Endodermal cell (in vitro differentiated cells): ENCODE results near the gene DGKB. TPM values are rescaled to one million over a fixed set of nuclear protein-coding genes. Genes with fewer than 3 reads are reported as not detected.

ENCODE experiments used
- DNase-seq: peaks from one replicate; pipeline ENCODE4 v3.0.0-alpha.2; 2017
- H3K27ac ChIP-seq: 2 replicates; pipeline ENCODE4 v1.5.1; 2013; ENCODE audit warnings: mild to moderate bottlenecking, low read depth, low read length, moderate library complexity
- H3K27me3 ChIP-seq: 2 replicates; pipeline ENCODE4 v1.6.1; 2013; ENCODE audit warnings: mild to moderate bottlenecking, low read length, moderate library complexity; ENCODE audit not compliant: insufficient read depth, control insufficient read depth, poor library complexity, severe bottlenecking
- H3K36me3 ChIP-seq: 2 replicates; pipeline ENCODE4 v1.7.0; 2013; ENCODE audit warnings: mild to moderate bottlenecking, low read length, moderate library complexity; ENCODE audit not compliant: control insufficient read depth, insufficient read depth
- H3K4me1 ChIP-seq: one replicate; pipeline ENCODE4 v1.7.0; 2013; ENCODE audit warnings: low read length; ENCODE audit not compliant: control insufficient read depth, insufficient read depth
- H3K4me3 ChIP-seq: 2 replicates; pipeline ENCODE4 v1.5.1; 2013; ENCODE audit warnings: mild to moderate bottlenecking, low read length, moderate library complexity
- H3K9ac ChIP-seq: 2 replicates; pipeline ENCODE4 v1.6.1; 2013; ENCODE audit warnings: mild to moderate bottlenecking, low read length, moderate library complexity; ENCODE audit not compliant: poor library complexity, severe bottlenecking; ENCODE audit errors: extremely low read depth
- H3K9me3 ChIP-seq: 2 replicates; pipeline ENCODE4 v1.6.1; 2013; ENCODE audit warnings: mild to moderate bottlenecking, low read length, moderate library complexity; ENCODE audit not compliant: control insufficient read depth
- H3K27ac Mint-ChIP-seq: 2 replicates; pipeline ENCODE4 v1.8.0; 2020; ENCODE audit warnings: mixed read lengths
- H3K27me3 Mint-ChIP-seq: 2 replicates; pipeline ENCODE4 v1.8.0; 2021; ENCODE audit warnings: mild to moderate bottlenecking, mixed read lengths; ENCODE audit not compliant: insufficient read depth
- H3K36me3 Mint-ChIP-seq: 2 replicates; pipeline ENCODE4 v1.8.0; 2020; ENCODE audit warnings: low read depth, mixed read lengths
- H3K4me1 Mint-ChIP-seq: 2 replicates; pipeline ENCODE4 v1.8.0; 2020; ENCODE audit warnings: mixed read lengths
- H3K4me3 Mint-ChIP-seq: 2 replicates; pipeline ENCODE4 v1.8.0; 2020; ENCODE audit warnings: mild to moderate bottlenecking, moderate library complexity, mixed read lengths
- H3K9me3 Mint-ChIP-seq: 2 replicates; pipeline ENCODE4 v1.8.0; 2020; ENCODE audit warnings: mild to moderate bottlenecking, mixed read lengths
- WGBS, 2 experiments: methylation state at CpG; one replicate each; pipeline versions ENCODE4 v1.1.5 to v1.1.7; 2013; ENCODE audit warnings: missing lambda C conversion rate in 2 of 2, mixed read lengths in 1 of 2; ENCODE audit not compliant: insufficient coverage in 1 of 2, insufficient read length in 1 of 2; 5-methylcytosine and 5-hydroxymethylcytosine counted together
- total RNA-seq, 2 donors: library from RNA; stranded (reverse); fragmentation: NEBNext Ultra II Directional in 1 of 2; extraction: Animal tissue kit (Norgen Biotek cat#: 25700) in 1 of 2; gene quantifications; 2 replicates in 1 of 2; 3 replicates in 1 of 2; pipeline ENCODE4 v1.2.1, GENCODE V29; 2021
- TF ChIP-seq, protein P1 (sequence below): fragments of 200-600 bp; sonication (generic); conservative IDR thresholded peaks from 2 replicates; pipeline ENCODE4 v1.5.0; 2021; ENCODE audit warnings: antibody characterized with exemption, mild to moderate bottlenecking

DGKB gene
- total RNA-seq, 2 donors from 2014 or later, result 5.1 to 5.2 TPM

DNA sequence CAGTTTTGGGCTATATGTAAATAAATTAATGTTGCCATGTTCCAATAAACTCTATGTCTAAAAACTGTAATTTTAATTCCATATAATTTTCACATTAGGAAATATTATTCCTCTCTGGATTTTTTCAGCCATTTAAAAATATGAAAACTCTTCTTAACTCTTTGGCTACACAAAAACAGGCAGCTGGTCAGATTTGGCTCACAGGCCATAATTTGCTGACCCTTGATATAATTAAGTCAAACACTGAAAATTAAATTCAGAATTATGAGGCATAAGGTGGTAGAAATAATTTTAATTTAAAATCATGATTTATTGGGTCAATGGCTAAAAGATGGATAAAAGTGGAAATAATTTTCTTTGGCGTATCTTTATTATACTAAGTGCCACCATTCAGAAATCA, 746.1 kb downstream of the DGKB start:
- Mint-ChIP-seq H3K27ac (no peak overlapping the region), H3K4me3 (no peak overlapping the region), H3K4me1 (no peaks in the 10 kb centered on the region), H3K9me3 (peaks cover 4% of the 10 kb centered on the region), H3K36me3 (no peaks in the 10 kb centered on the region), H3K27me3 (no peaks in the 10 kb centered on the region)
- H3K4me3 ChIP-seq, result no peak overlapping the region
- TF ChIP-seq, protein P1, sequence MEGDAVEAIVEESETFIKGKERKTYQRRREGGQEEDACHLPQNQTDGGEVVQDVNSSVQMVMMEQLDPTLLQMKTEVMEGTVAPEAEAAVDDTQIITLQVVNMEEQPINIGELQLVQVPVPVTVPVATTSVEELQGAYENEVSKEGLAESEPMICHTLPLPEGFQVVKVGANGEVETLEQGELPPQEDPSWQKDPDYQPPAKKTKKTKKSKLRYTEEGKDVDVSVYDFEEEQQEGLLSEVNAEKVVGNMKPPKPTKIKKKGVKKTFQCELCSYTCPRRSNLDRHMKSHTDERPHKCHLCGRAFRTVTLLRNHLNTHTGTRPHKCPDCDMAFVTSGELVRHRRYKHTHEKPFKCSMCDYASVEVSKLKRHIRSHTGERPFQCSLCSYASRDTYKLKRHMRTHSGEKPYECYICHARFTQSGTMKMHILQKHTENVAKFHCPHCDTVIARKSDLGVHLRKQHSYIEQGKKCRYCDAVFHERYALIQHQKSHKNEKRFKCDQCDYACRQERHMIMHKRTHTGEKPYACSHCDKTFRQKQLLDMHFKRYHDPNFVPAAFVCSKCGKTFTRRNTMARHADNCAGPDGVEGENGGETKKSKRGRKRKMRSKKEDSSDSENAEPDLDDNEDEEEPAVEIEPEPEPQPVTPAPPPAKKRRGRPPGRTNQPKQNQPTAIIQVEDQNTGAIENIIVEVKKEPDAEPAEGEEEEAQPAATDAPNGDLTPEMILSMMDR, result no peak
- no peaks in the 10 kb centered on the region for H3K4me1 ChIP-seq
- H3K9ac ChIP-seq, result no peak overlapping the region
- H3K36me3 ChIP-seq, result no peaks in the 10 kb centered on the region
- no peaks in the 10 kb centered on the region for H3K27me3 ChIP-seq
- no peak overlapping the region for H3K27ac ChIP-seq
- 100% methylated on average over 1 of the region's 1 CpG; no CpG with 5 or more reads in 1 of the 2 experiments for WGBS, 2 experiments
- H3K9me3 ChIP-seq, result no peaks in the 10 kb centered on the region
- DNase-seq, result no peak

DNA sequence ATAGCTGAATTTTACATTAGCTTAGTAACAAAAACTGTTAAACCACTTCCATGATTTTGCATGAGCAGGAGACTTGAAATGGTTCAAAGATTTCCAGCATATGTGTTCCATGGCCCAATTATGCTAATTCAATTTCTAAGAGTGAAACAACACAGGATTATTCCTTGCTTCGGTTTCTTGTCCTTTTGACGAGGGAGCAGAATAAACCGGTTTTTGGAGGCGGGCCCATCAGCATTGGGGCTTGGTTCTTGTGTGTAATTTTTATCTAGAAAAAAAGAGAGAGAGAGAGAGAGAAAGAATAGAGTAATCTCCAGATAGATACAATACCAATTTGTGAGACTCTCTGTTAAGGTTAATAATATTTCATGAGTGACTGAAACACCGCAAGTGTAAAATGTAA, 753.6 kb downstream of the DGKB start:
- TF ChIP-seq, protein P1, result no peak
- H3K4me1 Mint-ChIP-seq, result no peaks in the 10 kb centered on the region
- H3K9me3 ChIP-seq, result no peaks in the 10 kb centered on the region
- H3K27ac ChIP-seq, result no peak overlapping the region
- H3K27me3 ChIP-seq, result no peaks in the 10 kb centered on the region
- no peaks in the 10 kb centered on the region for H3K27me3 Mint-ChIP-seq
- no peaks in the 10 kb centered on the region for H3K36me3 Mint-ChIP-seq
- H3K4me3 ChIP-seq, result no peak overlapping the region
- H3K9ac ChIP-seq, result no peak overlapping the region
- no peak overlapping the region for H3K4me3 Mint-ChIP-seq
- H3K4me1 ChIP-seq, result no peaks in the 10 kb centered on the region
- no peak for DNase-seq
- 96 to 100% methylated on average over 3 to 4 of the region's 5 CpGs for WGBS, 2 experiments
- H3K36me3 ChIP-seq, result no peaks in the 10 kb centered on the region
- H3K9me3 Mint-ChIP-seq, result no peaks in the 10 kb centered on the region
- no peak overlapping the region for H3K27ac Mint-ChIP-seq

DNA sequence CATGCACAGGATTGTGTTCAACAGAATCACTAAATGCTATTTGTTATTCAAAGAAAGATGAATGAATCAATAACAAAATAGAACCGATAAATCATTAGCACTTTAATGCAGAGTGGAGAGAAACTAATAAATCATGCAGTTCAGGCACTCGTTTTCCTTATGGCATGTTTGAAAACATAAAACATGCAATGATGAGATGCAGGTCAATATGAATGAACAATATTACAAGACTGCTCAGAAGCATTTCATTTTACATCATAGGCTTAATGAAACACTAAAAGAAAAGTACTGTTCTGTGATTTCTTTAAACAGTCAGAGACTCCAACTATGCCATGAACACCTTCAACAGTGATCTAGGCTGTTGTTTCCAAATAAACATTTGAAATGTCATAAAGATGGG, 755.0 kb downstream of the DGKB start:
- Histone ChIP-seq H3K27ac (no peak overlapping the region), H3K27me3 (no peaks in the 10 kb centered on the region), H3K9me3 (no peaks in the 10 kb centered on the region), H3K4me3 (no peak overlapping the region), H3K4me1 (no peaks in the 10 kb centered on the region), H3K9ac (no peak overlapping the region), H3K36me3 (no peaks in the 10 kb centered on the region)
- no peaks in the 10 kb centered on the region for H3K9me3 Mint-ChIP-seq
- no peaks in the 10 kb centered on the region for H3K4me1 Mint-ChIP-seq
- WGBS, 2 experiments, result 96% methylated on average over 2 of the region's 2 CpGs; no CpG with 5 or more reads in 1 of the 2 experiments
- H3K27ac Mint-ChIP-seq, result no peak overlapping the region
- H3K27me3 Mint-ChIP-seq, result no peaks in the 10 kb centered on the region
- DNase-seq, result no peak
- TF ChIP-seq, protein P1, result no peak
- no peaks in the 10 kb centered on the region for H3K36me3 Mint-ChIP-seq
- no peak overlapping the region for H3K4me3 Mint-ChIP-seq
